ENCODE measurements around the gene CPT1A. TPM values are rescaled to one million over a fixed set of nuclear protein-coding genes. Genes with fewer than 3 reads are reported as not detected.

CPT1A gene
- total RNA-seq, 4 donors from 2014 or later, result 80.6 to 372 (median 118) TPM

GRCh38 chr11:68722143-68722542 lies 119.6 kb downstream of the CPT1A start:
- no peak for TF ChIP-seq POLR2A (IDR thresholded peaks at IDR 0.05)
- no peak for TF ChIP-seq CTCF (IDR thresholded peaks at IDR 0.05)
- no peaks in the 10 kb centered on the region for H3K4me1 ChIP-seq
- no peaks in the 10 kb centered on the region for H3K27me3 ChIP-seq
- no peak overlapping the region for H3K4me3 ChIP-seq
- no peak overlapping the region for H3K27ac ChIP-seq
- no peaks in the 10 kb centered on the region for H3K36me3 ChIP-seq
- DNase-seq, result no peak
- no peaks in the 10 kb centered on the region for H3K9me3 ChIP-seq

GRCh38 chr11:68721075-68721474 lies 120.6 kb downstream of the CPT1A start:
- H3K9me3 ChIP-seq, result no peaks in the 10 kb centered on the region
- H3K4me3 ChIP-seq, result no peak overlapping the region
- DNase-seq, result no peak
- H3K4me1 ChIP-seq, result no peaks in the 10 kb centered on the region
- no peaks in the 10 kb centered on the region for H3K36me3 ChIP-seq
- no peak overlapping the region for H3K27ac ChIP-seq
- H3K27me3 ChIP-seq, result no peaks in the 10 kb centered on the region
- TF ChIP-seq CTCF (IDR thresholded peaks at IDR 0.05) (no peak), POLR2A (IDR thresholded peaks at IDR 0.05) (no peak)

- no peak for TF ChIP-seq CTCF (IDR thresholded peaks at IDR 0.05)
- no peaks in the 10 kb centered on the region for H3K36me3 ChIP-seq
- no peak overlapping the region for H3K27ac ChIP-seq
- H3K4me3 ChIP-seq, result no peak overlapping the region
- H3K9me3 ChIP-seq, result no peaks in the 10 kb centered on the region
- H3K4me1 ChIP-seq, result no peaks in the 10 kb centered on the region
- DNase-seq, result no peak
- H3K27me3 ChIP-seq, result no peaks in the 10 kb centered on the region
These were observed 126.1 kb downstream of the CPT1A start for GRCh38 chr11:68715456-68716122.

GRCh38 chr11:68714060-68714856 lies 127.5 kb downstream of the CPT1A start:
- Histone ChIP-seq H3K4me3 (no peak overlapping the region), H3K27me3 (no peaks in the 10 kb centered on the region), H3K27ac (no peak overlapping the region), H3K36me3 (no peaks in the 10 kb centered on the region), H3K9me3 (no peaks in the 10 kb centered on the region), H3K4me1 (no peaks in the 10 kb centered on the region)
- TF ChIP-seq POLR2A (IDR thresholded peaks at IDR 0.05), result no peak
- TF ChIP-seq CTCF (IDR thresholded peaks at IDR 0.05), result no peak
- DNase-seq, result no peak

GRCh38 chr11:68711114-68711513 lies 130.6 kb downstream of the CPT1A start:
- TF ChIP-seq POLR2A (IDR thresholded peaks at IDR 0.05) (no peak), CTCF (IDR thresholded peaks at IDR 0.05) (no peak)
- H3K4me1 ChIP-seq, result no peaks in the 10 kb centered on the region

More at GRCh38 chr11:68711114-68711513, 130.6 kb downstream of the CPT1A start:
- Histone ChIP-seq H3K4me3 (no peak overlapping the region), H3K9me3 (no peaks in the 10 kb centered on the region), H3K36me3 (no peaks in the 10 kb centered on the region), H3K27ac (no peak overlapping the region), H3K27me3 (no peaks in the 10 kb centered on the region)
- DNase-seq, result no peak

Data from Peyer's patch (tissue), 4 donors.